HG03520 (cell line): ENCODE measurements around the gene MAGEB1.

ENCODE experiments used
- ATAC-seq: cut with Tn5 transposase; IDR thresholded peaks from one replicate; pipeline ENCODE4 v1.9.1; 2021; ENCODE audit warnings: mild to moderate bottlenecking, moderate library complexity; ENCODE audit not compliant: unreplicated experiment

Gene MAGEB1

GRCh38 chrX:30296408-30297254, 49.7 kb downstream of the MAGEB1 start:
- no peak for ATAC-seq

DNA sequence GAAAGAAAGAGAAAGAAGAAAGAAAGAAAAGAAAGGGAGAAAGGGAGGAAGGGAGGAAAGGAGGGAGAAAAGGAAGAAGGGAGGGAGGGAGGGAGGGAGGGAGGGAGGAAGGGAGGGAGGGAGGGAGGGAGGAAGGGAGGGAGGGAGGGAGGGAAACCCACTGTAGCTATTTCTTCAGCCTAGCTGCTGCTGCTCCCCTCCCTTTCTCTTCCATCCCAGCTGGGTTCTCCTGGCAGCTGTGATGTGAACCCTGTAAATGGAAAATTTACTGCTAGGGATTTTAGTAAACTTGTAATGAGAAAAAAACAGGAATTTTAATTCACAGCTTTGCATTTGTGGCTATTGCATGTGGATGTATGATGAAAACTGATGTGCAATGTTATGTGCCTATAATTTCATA, 54.3 kb downstream of the MAGEB1 start:
- ATAC-seq: no peak
